OCI-LY7 (cell line): Measurements from ENCODE around the gene PSMA7. TPM values are rescaled to one million over a fixed set of nuclear protein-coding genes. Genes with fewer than 3 reads are reported as not detected.

Experiments used
- BruUV-seq: library from RNA; stranded (reverse); fragments of 400-500 nt; replicated peaks from 2 replicates; lab custom pipeline; 2021; lab: Mats Ljungman, UMichigan
- CTCF ChIA-PET: fragments of 300-600 bp; sonication (Branson Sonifier 250); formaldehyde crosslinking; loops from one replicate; lab custom pipeline; 2022; ENCODE audit warnings: antibody characterized with exemption; ENCODE audit not compliant: unreplicated experiment; lab: Charles Lee
- POLR2A ChIA-PET: fragments of 300-600 bp; sonication (Branson Sonifier 250); formaldehyde crosslinking; loops from one replicate; lab custom pipeline; 2022; ENCODE audit warnings: antibody characterized with exemption; lab: Charles Lee
- DNase-seq: peaks from one replicate; pipeline ENCODE4 v3.0.0-alpha.2; 2015; ENCODE audit warnings: low spot score
- H2AFZ ChIP-seq: fragments of 200-600 bp; sonication (generic), shearing (Covaris generic); 2 replicates; pipeline ENCODE4 v1.6.1; 2014; ENCODE audit warnings: mild to moderate bottlenecking, antibody characterized with exemption, low read length, moderate library complexity
- H3K27ac ChIP-seq: fragments of 200-600 bp; sonication (generic); 2 replicates; pipeline ENCODE4 v1.5.1; 2014; ENCODE audit warnings: mixed run types, low read depth, mild to moderate bottlenecking, moderate library complexity, low read length, inconsistent platforms; ENCODE audit not compliant: poor library complexity, severe bottlenecking
- H3K36me3 ChIP-seq: fragments of 200-600 bp; sonication (generic); 2 replicates; pipeline ENCODE4 v1.6.1; 2014; ENCODE audit warnings: mild to moderate bottlenecking, antibody characterized with exemption, low read length, moderate library complexity, mixed read lengths; ENCODE audit not compliant: insufficient read depth
- H3K4me1 ChIP-seq: fragments of 200-600 bp; sonication (generic); 2 replicates; pipeline ENCODE4 v1.5.1; 2014; ENCODE audit warnings: mild to moderate bottlenecking, low read length; ENCODE audit not compliant: insufficient read depth, poor library complexity, severe bottlenecking
- H3K4me2 ChIP-seq: fragments of 200-600 bp; sonication (generic); 2 replicates; pipeline ENCODE4 v1.6.1; 2014; ENCODE audit warnings: mild to moderate bottlenecking, low read length
- H3K4me3 ChIP-seq: fragments of 200-600 bp; sonication (generic); 2 replicates; pipeline ENCODE4 v1.5.1; 2014; ENCODE audit warnings: mild to moderate bottlenecking, low read depth, low read length; ENCODE audit not compliant: poor library complexity, severe bottlenecking
- H3K79me2 ChIP-seq: fragments of 200-600 bp; sonication (generic); 2 replicates; pipeline ENCODE4 v1.6.1; 2016; ENCODE audit warnings: low read depth, mild to moderate bottlenecking, low read length, moderate library complexity, mixed read lengths; ENCODE audit not compliant: insufficient read depth
- H3K9me2 ChIP-seq: fragments of 200-600 bp; sonication (generic); 2 replicates; pipeline ENCODE4 v1.6.1; 2016; ENCODE audit warnings: mild to moderate bottlenecking, low read length, mixed read lengths; ENCODE audit not compliant: insufficient read depth
- H3K9me3 ChIP-seq: fragments of 200-600 bp; sonication (generic); 2 replicates; pipeline ENCODE4 v1.6.1; 2014; ENCODE audit warnings: mild to moderate bottlenecking, mixed run types, low read length, mixed read lengths
- H4K20me1 ChIP-seq: fragments of 200-600 bp; sonication (generic); 2 replicates; pipeline ENCODE4 v1.6.1; 2014; ENCODE audit warnings: mild to moderate bottlenecking, antibody characterized with exemption, low read length, moderate library complexity, mixed read lengths; ENCODE audit not compliant: insufficient read depth
- CTCF ChIP-seq: fragments of 200-600 bp; sonication (generic); conservative IDR thresholded peaks from 2 replicates; pipeline ENCODE4 v1.5.1; 2014; ENCODE audit warnings: mild to moderate bottlenecking, antibody characterized with exemption, low read length, moderate library complexity, mixed read lengths
- EZH2phosphoT487 ChIP-seq: fragments of 200-600 bp; sonication (generic); IDR thresholded peaks from 2 replicates; pipeline ENCODE4 v1.6.1; 2018; ENCODE audit warnings: low read depth, borderline replicate concordance, mild to moderate bottlenecking, mixed run types, antibody characterized with exemption, low read length, moderate library complexity, mixed read lengths
- intact Hi-C: fragments of 100-400 bp; cut with micrococcal nuclease; formaldehyde crosslinking; loops from one replicate; pipeline ENCODE4 v1.10.0; 2022; ENCODE audit not compliant: unreplicated experiment
- total RNA-seq, 2 experiments: library from RNA; depleted of rRNA in 1 of 2; stranded (reverse); fragments of >200 nt in 1 of 2; shearing (Covaris generic) in 1 of 2; gene quantifications; 2 replicates each; pipeline ENCODE4 v1.2.3, GENCODE V29; 2014 to 2022

PSMA7 gene
- total RNA-seq, 2 experiments from 2014 or later, result 247 to 266 TPM

- ChIA-PET CTCF (no interaction called here), POLR2A (no interaction called here)
- H4K20me1 ChIP-seq, result no peaks in the 10 kb centered on the region
- H3K4me3 ChIP-seq, result no peak overlapping the region
- no peak for DNase-seq
- no peaks in the 10 kb centered on the region for H3K4me1 ChIP-seq
- intact Hi-C loops, result loop anchor here (5.0 kb wide), 1 partner anchor 144 kb away; no protein-coding TSS in a partner anchor
- no peak overlapping the region for H3K27ac ChIP-seq
- H3K36me3 ChIP-seq, result peaks cover 28% of the 10 kb centered on the region
- no peaks in the 10 kb centered on the region for H3K79me2 ChIP-seq
- no peak for TF ChIP-seq EZH2phosphoT487
- TF ChIP-seq CTCF, result no peak
- H3K4me2 ChIP-seq, result no peak overlapping the region
- H3K9me2 ChIP-seq, result no peaks in the 10 kb centered on the region
- H3K9me3 ChIP-seq, result no peaks in the 10 kb centered on the region
- H2AFZ ChIP-seq, result no peak overlapping the region
- BruUV-seq, result no TSS peak
Observed at GRCh38 chr20:62156254-62156556, 13.0 kb upstream of the PSMA7 start.

- BruUV-seq, result no TSS peak
- Histone ChIP-seq H2AFZ (no peak overlapping the region), H3K4me1 (no peaks in the 10 kb centered on the region), H3K4me3 (no peak overlapping the region), H3K36me3 (peaks cover 28% of the 10 kb centered on the region), H3K27ac (no peak overlapping the region), H3K4me2 (no peak overlapping the region), H3K79me2 (no peaks in the 10 kb centered on the region), H3K9me2 (no peaks in the 10 kb centered on the region), H3K9me3 (no peaks in the 10 kb centered on the region), H4K20me1 (no peaks in the 10 kb centered on the region)
- intact Hi-C loops, result loop anchor here (5.0 kb wide), 1 partner anchor 143 kb away; no protein-coding TSS in a partner anchor
- TF ChIP-seq EZH2phosphoT487 (no peak), CTCF (no peak)
- no peak for DNase-seq
- ChIA-PET CTCF (no interaction called here), POLR2A (no interaction called here)
Observed at GRCh38 chr20:62155428-62156253, 12.4 kb upstream of the PSMA7 start.

- Histone ChIP-seq H3K79me2 (peaks cover 6% of the 10 kb centered on the region; the same call in 1 of the 2 replicates), H3K4me1 (no peaks in the 10 kb centered on the region), H2AFZ (no peak overlapping the region), H4K20me1 (no peaks in the 10 kb centered on the region), H3K4me3 (no peak overlapping the region), H3K36me3 (peaks cover 28% of the 10 kb centered on the region), H3K4me2 (no peak overlapping the region), H3K27ac (no peak overlapping the region), H3K9me3 (no peaks in the 10 kb centered on the region), H3K9me2 (no peaks in the 10 kb centered on the region)
- no TSS peak for BruUV-seq
- POLR2A ChIA-PET, result no interaction called here
- intact Hi-C loops, result no loop called here
- CTCF ChIA-PET, result no interaction called here
- TF ChIP-seq CTCF (no peak), EZH2phosphoT487 (no peak)
- DNase-seq, result no peak
Observed at GRCh38 chr20:62151835-62152364, 8.7 kb upstream of the PSMA7 start.
